Right lobe of liver (tissue), 4 donors: Measurements from ENCODE around the gene SH3D21.

Source experiments
- POLR2A ChIP-seq: fragments of 450-650 bp; IDR thresholded peaks from one replicate; pipeline ENCODE4 v1.6.1; 2017; ENCODE audit warnings: antibody characterized with exemption, mild to moderate bottlenecking
- TF ChIP-seq, protein P1 (sequence below), 4 donors: fragments of 200-600 bp in 3 of 4; fragments of 450-650 bp in 1 of 4; IDR thresholded peaks; one replicate each; pipeline versions ENCODE4 v1.5.1 to v1.8.0; 2016 to 2022; ENCODE audit warnings: antibody characterized with exemption in 4 of 4, mild to moderate bottlenecking in 2 of 4
- donor health status: DM: no; HTN: no; CAD: no.
- donor health status: DM: no; HTN: no; CAD: no.
- donor health status: DM: no; HTN: yes; CAD: no.

DNA sequence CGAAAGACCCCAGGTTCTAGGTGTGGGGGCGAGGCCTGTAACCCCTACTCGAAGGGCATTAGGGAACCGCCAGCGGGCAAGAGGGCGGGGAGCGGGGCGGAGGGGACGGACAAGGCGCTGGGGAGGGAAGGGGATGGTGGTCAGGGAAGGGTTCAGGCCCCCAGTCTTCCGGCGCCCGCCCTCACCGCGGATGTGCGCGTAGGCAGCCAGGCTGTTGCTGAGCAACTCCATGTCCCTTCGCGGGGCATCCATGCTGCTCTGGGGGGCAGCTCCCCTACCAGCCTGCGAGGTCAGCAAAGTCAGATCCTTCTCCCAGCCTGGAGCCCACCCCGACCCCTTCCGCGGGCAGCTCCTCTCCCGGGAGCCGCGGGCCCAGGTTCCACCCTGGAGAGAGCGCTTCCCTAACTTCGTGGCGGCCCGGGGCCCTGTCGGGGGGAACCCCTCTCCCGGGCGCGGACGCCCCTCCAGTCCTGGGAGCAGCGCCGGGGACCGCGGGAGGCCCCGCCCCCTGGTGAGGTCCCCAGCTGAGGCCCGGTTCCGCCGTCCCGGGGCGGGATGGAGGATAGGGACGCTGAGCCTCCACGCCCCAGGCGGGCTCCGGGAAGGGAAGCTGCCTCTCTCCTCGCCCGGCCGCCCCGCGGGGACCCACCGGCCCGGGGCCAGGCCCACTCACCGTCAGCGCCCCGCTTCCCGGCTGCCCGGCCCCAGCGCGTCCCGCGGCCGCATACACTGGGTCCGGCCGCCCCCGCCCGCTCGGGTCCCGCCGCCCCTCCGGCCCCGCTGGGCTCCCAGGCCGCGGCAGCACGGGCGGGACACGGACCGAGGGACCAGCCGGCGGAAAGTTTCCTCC is 16.8 kb downstream of the SH3D21 start:
- TF ChIP-seq, protein P1, sequence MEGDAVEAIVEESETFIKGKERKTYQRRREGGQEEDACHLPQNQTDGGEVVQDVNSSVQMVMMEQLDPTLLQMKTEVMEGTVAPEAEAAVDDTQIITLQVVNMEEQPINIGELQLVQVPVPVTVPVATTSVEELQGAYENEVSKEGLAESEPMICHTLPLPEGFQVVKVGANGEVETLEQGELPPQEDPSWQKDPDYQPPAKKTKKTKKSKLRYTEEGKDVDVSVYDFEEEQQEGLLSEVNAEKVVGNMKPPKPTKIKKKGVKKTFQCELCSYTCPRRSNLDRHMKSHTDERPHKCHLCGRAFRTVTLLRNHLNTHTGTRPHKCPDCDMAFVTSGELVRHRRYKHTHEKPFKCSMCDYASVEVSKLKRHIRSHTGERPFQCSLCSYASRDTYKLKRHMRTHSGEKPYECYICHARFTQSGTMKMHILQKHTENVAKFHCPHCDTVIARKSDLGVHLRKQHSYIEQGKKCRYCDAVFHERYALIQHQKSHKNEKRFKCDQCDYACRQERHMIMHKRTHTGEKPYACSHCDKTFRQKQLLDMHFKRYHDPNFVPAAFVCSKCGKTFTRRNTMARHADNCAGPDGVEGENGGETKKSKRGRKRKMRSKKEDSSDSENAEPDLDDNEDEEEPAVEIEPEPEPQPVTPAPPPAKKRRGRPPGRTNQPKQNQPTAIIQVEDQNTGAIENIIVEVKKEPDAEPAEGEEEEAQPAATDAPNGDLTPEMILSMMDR (IDR thresholded peaks at IDR 0.05), result no peak
- TF ChIP-seq POLR2A, result no peak
